ENCODE measurements around the gene NFU1. TPM values are rescaled to one million over a fixed set of nuclear protein-coding genes. Genes with fewer than 3 reads are reported as not detected.
A peak's percentile ranks its signal among the peaks of the same experiment; 100 is the strongest.

The NFU1 gene
- total and polyA plus RNA-seq, 2 of the 13 experiments (the other 11 are each of a cell fraction or from before 2014, with no cell fraction given): 39.1 to 84.0 TPM

DNA sequence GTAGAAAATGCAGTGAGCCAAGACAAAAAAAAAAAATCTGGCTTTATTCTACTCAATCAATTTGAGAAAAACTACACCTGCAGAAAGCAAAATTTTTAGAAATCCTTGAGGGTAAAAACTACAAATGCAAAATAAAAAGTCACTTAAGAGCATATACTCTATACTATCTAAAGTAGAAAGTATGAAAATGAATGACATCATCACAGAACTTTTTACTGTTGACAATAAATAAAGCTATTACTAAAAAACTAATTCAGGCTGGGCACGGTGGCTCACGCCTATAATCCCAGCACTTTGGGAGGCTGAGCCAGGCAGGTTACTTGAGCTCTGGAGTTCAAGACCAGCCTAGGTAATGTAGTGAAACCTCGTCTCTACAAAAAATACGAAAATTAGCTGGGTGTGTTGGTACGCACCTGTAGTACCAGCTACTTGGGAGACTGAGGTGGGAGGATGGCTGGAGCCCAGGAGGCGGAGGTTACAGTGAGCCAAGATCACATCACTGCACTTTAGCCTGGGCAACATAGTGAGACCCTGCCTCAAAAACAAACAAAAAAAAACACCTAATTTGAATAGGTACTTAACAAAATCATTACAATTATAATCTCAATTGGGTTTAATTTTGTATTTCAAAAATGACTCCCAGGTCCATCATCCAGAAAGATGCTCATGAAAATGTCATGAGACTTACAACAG lies 7.6 kb downstream of the NFU1 start:
- H3K27me3 ChIP-seq (ENCODE audit: control insufficient read depth in 1 of 2, insufficient read depth in 2 of 2, low read length in 2 of 2): no peaks in the 10 kb centered on the region
- H3K27ac ChIP-seq (ENCODE audit: extremely low read length, insufficient read depth, low read length): no peak overlapping the region
- no peak overlapping the region for H3K4me2 ChIP-seq (ENCODE audit: low read depth, low read length)
- no peaks in the 10 kb centered on the region for H4K20me1 ChIP-seq (ENCODE audit: insufficient read depth, low read length)
- H3K4me3 ChIP-seq (replicated peaks in 1 of 3; ENCODE audit: insufficient read depth in 1 of 3, low read depth in 2 of 3, low read length in 3 of 3): no peak overlapping the region
- ChIA-PET POLR2A (interaction anchor here (1.0 kb wide), 1 partner anchor 8 kb away, joined by 4 read pairs; the partner anchor contains the start of gene NFU1), CTCF (ENCODE audit: low intra/inter-chr PET ratio, low total read pairs) (no interaction called here)
- 95% methylated on average over 6 of the region's 6 CpGs for WGBS (ENCODE audit: low lambda C conversion rate)
- peak; percentile 55; the same call in 1 of the 2 replicates for TF ChIP-seq ZNF121 (CRISPR knock-in tag; IDR thresholded peaks at IDR 0.05)
- no peak for TF ChIP-seq CEBPZ (IDR thresholded peaks at IDR 0.05; ENCODE audit: low read length)
- no peak for TF ChIP-seq RCOR2 (CRISPR knock-in tag; IDR thresholded peaks at IDR 0.05)
- no peak for TF ChIP-seq ZNF234 (CRISPR knock-in tag; conservative IDR thresholded peaks at IDR 0.05)
- peak; percentile 93 for TF ChIP-seq ATF7 (IDR thresholded peaks at IDR 0.05)
- no peak for TF ChIP-seq ATF7 (CRISPR knock-in tag; IDR thresholded peaks at IDR 0.05)
- no peak for TF ChIP-seq BRD4 (CRISPR knock-in tag; IDR thresholded peaks at IDR 0.05)
- no peak for TF ChIP-seq MEF2D (CRISPR knock-in tag; IDR thresholded peaks at IDR 0.05)
- intact Hi-C loops (cut with micrococcal nuclease; ENCODE audit: unreplicated experiment): loop anchor here (10.0 kb wide), 1 partner anchor 415 kb away; the partner anchor contains the start of gene ANTXR1
- DNase-seq (ENCODE audit: low spot score): no peak
- no peak overlapping the region for H3K9ac ChIP-seq (ENCODE audit: insufficient read depth, low read depth, low read length)
- in situ Hi-C loops (cut with HindIII; ENCODE audit: extremely low pct_ligation_motif_present, low pct_unique_long_range_greater_than_20kb): no loop called here
- peaks cover 6 to 38% of the 10 kb centered on the region in 2 experiments for H3K36me3 ChIP-seq (replicated peaks in 1 of 2; ENCODE audit: control insufficient read depth in 1 of 2, insufficient read depth in 2 of 2, low read length in 2 of 2)
- H3K79me2 ChIP-seq (ENCODE audit: insufficient read depth, low read length): no peaks in the 10 kb centered on the region
- no peak for ATAC-seq
- no TSS peak for BruUV-seq (replicated peaks)
- no peaks in the 10 kb centered on the region for H3K9me3 ChIP-seq (ENCODE audit: low read length)
- no peak for FAIRE-seq
- H3K4me1 ChIP-seq (ENCODE audit: insufficient read depth, low read length): no peaks in the 10 kb centered on the region
- no peak overlapping the region for H2AFZ ChIP-seq (ENCODE audit: low read length)

Data from HepG2 (cell line).